Psoas muscle (tissue), 8 donors: ENCODE data around the gene ASPHD2. TPM values are rescaled to one million over a fixed set of nuclear protein-coding genes. Genes with fewer than 3 reads are reported as not detected.

Source experiments
- ATAC-seq, 4 donors: fragments of 200-7000 bp; cut with Tn5 transposase; one replicate each; pipeline ENCODE4 v1.9.1; 2020; ENCODE audit warnings: moderate library complexity in 3 of 4, mild to moderate bottlenecking in 2 of 4
- DNase-seq, 2 donors: peaks; one replicate each; pipeline ENCODE4 v3.0.0-alpha.2; 2020
- H3K27ac ChIP-seq: fragments of 200-600 bp; one replicate; pipeline ENCODE4 v1.8.0; 2022
- H3K27me3 ChIP-seq, 3 donors: fragments of 200-600 bp in 1 of 3; one replicate each; pipeline versions ENCODE4 v1.6.1 to v1.8.0; 2013 to 2022; ENCODE audit warnings: low read length in 2 of 3, mild to moderate bottlenecking in 2 of 3, moderate library complexity in 1 of 3; ENCODE audit not compliant: insufficient read depth in 3 of 3
- H3K36me3 ChIP-seq, 2 donors: fragments of 200-600 bp in 1 of 2; one replicate each; pipeline versions ENCODE4 v1.6.1 to v1.8.0; 2013 to 2022; ENCODE audit warnings: low read depth in 1 of 2, mild to moderate bottlenecking in 1 of 2, moderate library complexity in 1 of 2; ENCODE audit not compliant: insufficient read depth in 1 of 2
- H3K4me1 ChIP-seq: fragments of 200-600 bp; one replicate; pipeline ENCODE4 v1.8.0; 2022
- H3K4me3 ChIP-seq: fragments of 200-600 bp; one replicate; pipeline ENCODE4 v1.8.0; 2022; ENCODE audit warnings: mild to moderate bottlenecking
- H3K9me3 ChIP-seq: fragments of 200-600 bp; one replicate; pipeline ENCODE4 v1.8.0; 2022
- WGBS, 3 donors: extraction: QIAGEN DNeasy Blood & Tissue Kit; methylation state at CpG; one replicate each; pipeline versions ENCODE4 v1.1.6 to v1.1.7; 2013; 5-methylcytosine and 5-hydroxymethylcytosine counted together
- intact Hi-C, 2 donors: fragments of 100-400 bp; cut with DNase I; formaldehyde crosslinking; loops; one replicate each; pipeline versions ENCODE4 v1.11.0 to v1.14.2; 2022
- polyA plus RNA-seq, 3 donors: library from polyadenylated mRNA; stranded (reverse); fragments of 200-250 nt; gene quantifications; one replicate each; pipeline ENCODE4 v1.2.3, GENCODE V29; 2013
- total RNA-seq, 4 donors: library from RNA; stranded (reverse); fragmentation: NEBNext Ultra II Directional in 2 of 4; extraction: Animal tissue kit (Norgen Biotek cat#: 25700) in 2 of 4; gene quantifications; one replicate each; pipeline versions ENCODE4 v1.2.1 to v1.2.4, GENCODE V29; 2021 to 2023
- TF ChIP-seq, protein P1 (sequence below): fragments of 200-600 bp; IDR thresholded peaks from one replicate; pipeline ENCODE4 v1.8.0; 2022; ENCODE audit warnings: antibody characterized with exemption
- donor health status: healthy with polysubstance abuse.
- donor health status: DM: no; HTN: no; CAD: no; lungs with moderate emphysema.
- donor health status: Bipolar disorder and iron deficiency.
- donor health status: healthy.
- donor health status: DM: yes; HTN: yes; CAD: no.
- donor health status: DM: no; HTN: no; CAD: no.
- donor health status: DM: no; HTN: no; CAD: no.
- donor health status: DM: yes; HTN: yes; CAD: no.

The ASPHD2 gene
- total and polyA plus RNA-seq, 7 donors = 0.04 to 0.38 (median 0.14) TPM; not detected in 1

DNA sequence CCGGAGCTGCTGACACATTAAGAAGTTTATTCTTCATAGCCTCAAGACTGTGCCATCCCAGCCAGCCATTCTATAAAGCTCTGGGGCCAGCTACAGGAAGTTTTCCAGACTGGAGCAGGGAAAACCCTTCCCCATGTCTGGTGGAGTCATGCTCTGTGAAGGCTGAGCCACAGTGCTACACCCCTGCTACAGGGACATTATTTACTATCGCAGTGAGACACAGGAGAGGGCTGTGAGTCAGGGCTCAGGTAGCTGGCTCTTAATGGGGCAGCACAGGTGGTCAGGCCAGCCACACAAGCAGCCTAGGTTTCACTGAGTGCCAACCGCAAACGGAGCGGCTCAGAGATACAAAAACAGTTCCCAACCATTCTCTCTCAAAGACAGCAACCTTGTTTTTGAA, 42.5 kb downstream of the ASPHD2 start:
- Histone ChIP-seq H3K36me3 (peaks cover 4 to 96% of the 10 kb centered on the region in 2 donors), H3K4me3 (no peak overlapping the region), H3K9me3 (no peaks in the 10 kb centered on the region), H3K4me1 (peaks cover 19% of the 10 kb centered on the region), H3K27ac (peak overlapping the region; percentile 85), H3K27me3 (no peaks in the 10 kb centered on the region)
- WGBS, 3 donors = 60 to 70% (median 61%) methylated on average over 5 of the region's 5 CpGs
- DNase-seq (peak; percentile 56 to 66), ATAC-seq (peak; percentile 95 to 99 (median 98))
- intact Hi-C loops = no loop called here
- TF ChIP-seq, protein P1, sequence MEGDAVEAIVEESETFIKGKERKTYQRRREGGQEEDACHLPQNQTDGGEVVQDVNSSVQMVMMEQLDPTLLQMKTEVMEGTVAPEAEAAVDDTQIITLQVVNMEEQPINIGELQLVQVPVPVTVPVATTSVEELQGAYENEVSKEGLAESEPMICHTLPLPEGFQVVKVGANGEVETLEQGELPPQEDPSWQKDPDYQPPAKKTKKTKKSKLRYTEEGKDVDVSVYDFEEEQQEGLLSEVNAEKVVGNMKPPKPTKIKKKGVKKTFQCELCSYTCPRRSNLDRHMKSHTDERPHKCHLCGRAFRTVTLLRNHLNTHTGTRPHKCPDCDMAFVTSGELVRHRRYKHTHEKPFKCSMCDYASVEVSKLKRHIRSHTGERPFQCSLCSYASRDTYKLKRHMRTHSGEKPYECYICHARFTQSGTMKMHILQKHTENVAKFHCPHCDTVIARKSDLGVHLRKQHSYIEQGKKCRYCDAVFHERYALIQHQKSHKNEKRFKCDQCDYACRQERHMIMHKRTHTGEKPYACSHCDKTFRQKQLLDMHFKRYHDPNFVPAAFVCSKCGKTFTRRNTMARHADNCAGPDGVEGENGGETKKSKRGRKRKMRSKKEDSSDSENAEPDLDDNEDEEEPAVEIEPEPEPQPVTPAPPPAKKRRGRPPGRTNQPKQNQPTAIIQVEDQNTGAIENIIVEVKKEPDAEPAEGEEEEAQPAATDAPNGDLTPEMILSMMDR = no peak

DNA sequence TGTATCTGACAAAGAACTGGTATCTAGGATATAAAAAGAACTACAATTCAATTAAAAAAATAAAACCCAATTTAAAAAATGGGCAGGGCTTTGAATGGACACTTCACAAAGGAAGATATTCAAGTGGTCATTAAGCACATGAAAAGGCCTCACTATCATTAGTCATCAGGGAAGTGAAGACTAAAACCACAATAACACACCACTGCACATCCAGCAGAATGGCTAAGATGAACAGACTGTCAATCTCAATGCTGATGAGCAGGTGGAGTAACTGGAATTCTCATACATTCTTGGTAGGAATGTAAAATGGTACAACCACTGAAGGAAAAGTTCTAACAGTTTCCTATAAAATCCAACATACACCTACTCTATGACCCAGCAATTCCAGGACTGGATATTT, 45.6 kb downstream of the ASPHD2 start:
- TF ChIP-seq, protein P1 = no peak
- peaks cover 10 to 93% of the 10 kb centered on the region in 2 donors for H3K36me3 ChIP-seq
- peaks cover 28% of the 10 kb centered on the region for H3K4me1 ChIP-seq
- ATAC-seq (no peak), DNase-seq (no peak)
- H3K4me3 ChIP-seq = no peak overlapping the region
- H3K9me3 ChIP-seq = no peaks in the 10 kb centered on the region
- intact Hi-C loops = no loop called here
- H3K27ac ChIP-seq = peak overlapping the region; percentile 43
- no peaks in the 10 kb centered on the region for H3K27me3 ChIP-seq

DNA sequence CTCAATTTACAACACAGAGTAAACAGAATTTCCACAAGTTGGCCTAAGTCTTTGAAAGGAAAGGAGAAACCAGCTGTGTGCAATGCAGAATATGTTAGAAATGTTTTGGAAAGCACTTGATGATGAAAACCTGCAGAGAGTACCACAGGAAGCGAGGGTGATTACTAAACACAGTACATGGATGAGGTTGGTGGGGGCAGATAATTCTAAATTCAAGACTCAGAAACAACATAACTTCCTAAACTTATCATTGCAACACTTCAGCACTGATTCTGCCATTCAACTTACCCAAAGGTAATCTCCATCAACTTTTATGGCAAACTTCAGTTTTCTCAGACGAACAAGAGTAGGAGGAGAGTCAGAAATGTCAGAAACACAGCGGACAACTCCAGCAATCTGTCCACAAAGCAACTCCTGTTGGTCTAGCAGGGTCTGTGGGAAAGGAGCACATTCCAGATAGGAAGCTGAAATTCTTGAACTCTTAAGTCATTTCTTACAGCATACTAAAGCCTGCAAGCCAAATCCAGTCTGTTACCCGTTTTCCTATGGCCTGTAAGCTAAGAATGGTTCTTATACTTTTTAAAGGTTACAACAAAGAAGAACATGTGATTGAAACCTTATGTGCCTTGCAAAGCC, 47.8 kb downstream of the ASPHD2 start:
- no peaks in the 10 kb centered on the region for H3K9me3 ChIP-seq
- H3K27ac ChIP-seq = no peak overlapping the region
- ATAC-seq (no peak), DNase-seq (no peak)
- intact Hi-C loops = no loop called here
- WGBS, 3 donors = 86 to 88% (median 88%) methylated on average over 4 of the region's 4 CpGs
- no peak overlapping the region for H3K4me3 ChIP-seq
- TF ChIP-seq, protein P1 = no peak
- peaks cover 39% of the 10 kb centered on the region for H3K4me1 ChIP-seq
- H3K27me3 ChIP-seq = no peaks in the 10 kb centered on the region
- H3K36me3 ChIP-seq = peaks cover 8 to 90% of the 10 kb centered on the region in 2 donors

DNA sequence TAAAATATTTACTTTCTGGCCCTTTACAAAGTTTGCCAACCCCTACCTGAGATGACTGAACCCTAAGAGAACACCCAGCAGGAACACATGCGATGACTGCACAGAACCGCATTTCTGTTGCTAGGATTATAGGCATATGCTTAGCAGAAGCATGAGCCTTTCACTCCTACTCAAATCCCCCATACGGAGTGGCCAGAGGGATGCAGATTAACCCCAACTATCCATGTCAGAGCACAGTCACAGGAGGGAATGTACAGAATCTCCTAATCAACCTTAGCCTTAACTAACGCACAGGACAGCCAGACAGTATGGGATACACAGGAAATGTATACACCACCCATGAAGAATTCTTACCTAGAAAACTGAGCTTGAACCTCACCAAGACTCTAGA, 48.3 kb downstream of the ASPHD2 start:
- Histone ChIP-seq H3K4me1 (peaks cover 44% of the 10 kb centered on the region), H3K27me3 (no peaks in the 10 kb centered on the region), H3K36me3 (peaks cover 8 to 86% of the 10 kb centered on the region in 2 donors), H3K9me3 (no peaks in the 10 kb centered on the region), H3K4me3 (no peak overlapping the region), H3K27ac (no peak overlapping the region)
- ATAC-seq (no peak), DNase-seq (no peak)
- WGBS, 3 donors = 32 to 43% (median 38%) methylated on average over 4 of the region's 4 CpGs
- intact Hi-C loops = no loop called here
- TF ChIP-seq, protein P1 = no peak
